IPS-18c (cell line): ENCODE measurements around the gene BMPR1A.

Source experiments
- H3K4me3 ChIP-seq: 2 replicates; pipeline ENCODE4 v1.7.0; 2013; ENCODE audit warnings: low read depth, mild to moderate bottlenecking, low read length, moderate library complexity; ENCODE audit not compliant: insufficient read depth
- H3K9me3 ChIP-seq: one replicate; pipeline ENCODE4 v1.6.1; 2013; ENCODE audit warnings: mild to moderate bottlenecking, low read length, moderate library complexity; ENCODE audit not compliant: control insufficient read depth, insufficient read depth

Gene BMPR1A

DNA sequence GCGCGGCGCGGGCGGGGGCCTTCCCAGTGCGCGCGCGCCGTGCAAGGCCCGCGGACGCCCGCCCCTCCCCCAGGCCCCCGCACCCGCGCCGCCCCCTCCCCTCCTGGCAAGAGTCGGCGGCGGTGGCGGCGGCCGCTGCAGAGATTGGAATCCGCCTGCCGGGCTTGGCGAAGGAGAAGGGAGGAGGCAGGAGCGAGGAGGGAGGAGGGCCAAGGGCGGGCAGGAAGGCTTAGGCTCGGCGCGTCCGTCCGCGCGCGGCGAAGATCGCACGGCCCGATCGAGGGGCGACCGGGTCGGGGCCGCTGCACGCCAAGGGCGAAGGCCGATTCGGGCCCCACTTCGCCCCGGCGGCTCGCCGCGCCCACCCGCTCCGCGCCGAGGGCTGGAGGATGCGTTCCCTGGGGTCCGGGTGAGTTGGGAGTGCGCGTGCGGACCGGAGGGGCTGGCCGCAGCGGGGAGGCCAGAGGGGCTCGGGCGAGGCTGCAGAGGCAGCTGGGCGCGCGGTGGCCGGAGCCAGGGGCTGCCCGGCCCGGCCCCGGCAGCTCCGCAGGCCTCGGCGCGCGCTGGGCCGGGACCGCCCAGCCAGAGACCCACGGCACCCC is at the start of gene BMPR1A:
Gene BMPR1A, plus strand, starts transcription at position 109 of the 602 bp plus-strand sequence. CDS start 119,400 bp downstream, outside the sequence.
- H3K4me3 ChIP-seq, result peak within 1 kb of the TSS; percentile 74

DNA sequence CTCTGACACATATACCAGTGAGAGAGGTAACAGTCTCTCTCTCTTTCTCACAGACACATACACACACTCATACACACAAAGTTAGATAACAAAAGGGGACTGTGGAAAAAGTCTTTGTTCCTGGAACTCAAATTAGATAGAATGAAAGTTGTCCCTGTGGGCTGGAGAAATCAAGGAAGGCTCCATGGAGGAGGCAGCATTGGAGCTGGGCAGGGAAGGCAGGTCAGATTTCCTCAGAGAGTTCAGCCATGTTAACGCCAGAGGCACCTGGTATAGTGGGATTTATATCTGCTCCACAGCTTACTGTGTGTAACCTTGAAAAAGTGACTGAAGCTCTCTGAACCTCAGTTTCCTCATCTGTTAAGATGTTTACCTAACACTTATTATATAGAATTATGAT is 49.4 kb upstream of the BMPR1A start:
- no peak overlapping the region for H3K4me3 ChIP-seq
- no peaks in the 10 kb centered on the region for H3K9me3 ChIP-seq

More for the DNA sequence above, at the start of gene BMPR1A:
- H3K9me3 ChIP-seq, result no peaks in the 10 kb centered on the region

DNA sequence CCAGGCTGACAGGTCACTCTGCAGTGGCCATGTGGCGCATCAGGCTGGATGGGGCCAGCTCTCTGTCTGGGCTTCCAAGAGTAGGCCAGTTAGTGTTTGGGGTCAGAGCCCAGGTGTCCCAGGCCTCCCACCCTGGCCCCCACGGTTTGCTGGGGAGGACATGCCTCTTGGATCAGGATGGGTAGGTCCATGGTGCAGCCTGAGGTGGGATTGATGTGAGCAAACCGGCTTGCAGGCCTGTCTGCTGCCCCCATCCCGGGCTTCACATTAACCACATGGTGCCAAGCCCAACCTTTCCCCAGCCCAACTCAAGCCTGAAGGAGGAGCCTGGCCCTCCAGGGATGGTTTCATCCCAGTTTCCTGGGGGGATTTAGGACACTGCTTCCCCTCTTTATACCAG is 48.9 kb upstream of the BMPR1A start:
- no peak overlapping the region for H3K4me3 ChIP-seq
- no peaks in the 10 kb centered on the region for H3K9me3 ChIP-seq

DNA sequence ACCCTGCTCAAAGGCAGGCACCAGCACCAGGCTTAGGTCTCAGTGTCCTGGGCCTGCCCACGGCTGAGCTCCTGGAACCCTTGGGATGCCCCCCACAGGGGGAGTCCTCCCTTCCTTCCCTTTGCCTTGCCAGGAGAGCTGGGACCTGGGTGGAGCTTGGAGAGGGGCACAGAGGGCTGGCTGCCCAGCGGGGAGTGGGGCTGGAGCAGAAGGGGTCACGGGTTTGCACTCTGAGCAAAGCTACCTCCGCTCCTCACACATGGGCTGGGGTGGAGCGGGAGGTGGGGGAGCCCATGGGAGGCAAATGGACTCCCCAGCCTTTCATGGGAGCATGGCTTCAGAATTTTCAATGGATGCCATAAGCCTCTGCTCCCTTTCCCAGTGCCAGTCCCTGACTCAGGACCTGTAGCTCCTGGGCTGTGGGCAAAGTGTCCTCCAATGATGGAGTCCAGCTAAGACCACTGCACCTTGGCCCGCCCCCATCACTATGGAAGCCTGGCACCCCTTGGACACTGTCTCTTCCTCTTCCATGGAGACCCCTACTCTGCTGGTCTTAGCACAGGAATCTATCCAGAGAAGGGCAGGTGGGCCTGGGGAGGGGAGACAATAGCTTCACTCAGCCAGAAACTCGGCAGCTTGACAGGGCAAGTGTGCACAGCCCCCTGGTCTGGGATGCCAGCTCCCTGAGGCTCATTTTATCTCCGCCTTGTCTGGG is 48.2 kb upstream of the BMPR1A start:
- Histone ChIP-seq H3K4me3 (no peak overlapping the region), H3K9me3 (no peaks in the 10 kb centered on the region)

DNA sequence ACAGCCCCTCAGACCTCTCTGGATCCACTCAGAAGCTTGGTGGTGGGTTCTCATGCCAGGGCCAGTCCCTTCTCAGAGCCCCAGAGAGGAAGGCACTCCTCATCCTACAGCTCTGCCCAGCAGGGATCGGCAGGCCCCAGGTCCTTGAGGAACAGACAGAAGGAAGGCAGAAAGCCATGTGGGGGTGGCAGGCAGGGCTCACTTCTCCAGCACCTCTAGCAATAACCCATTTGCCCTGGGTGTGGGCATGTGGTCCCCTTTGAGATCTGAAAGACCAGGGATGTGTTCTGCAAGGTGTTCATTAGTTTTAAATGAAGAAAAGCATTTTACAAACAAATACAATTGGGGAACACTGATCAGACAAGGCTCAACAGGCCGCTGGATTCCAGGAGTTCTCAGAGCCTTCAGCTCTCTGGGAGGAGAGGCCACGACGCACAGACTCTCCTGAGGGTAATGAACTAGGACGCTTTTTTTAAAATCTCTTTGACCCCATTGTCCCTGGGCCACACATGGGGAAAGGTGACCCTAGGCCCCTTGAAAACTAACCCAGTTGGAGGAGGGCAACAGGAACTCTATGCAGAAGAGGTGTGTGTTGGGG is 47.5 kb upstream of the BMPR1A start:
- H3K4me3 ChIP-seq, result no peak overlapping the region
- H3K9me3 ChIP-seq, result no peaks in the 10 kb centered on the region

DNA sequence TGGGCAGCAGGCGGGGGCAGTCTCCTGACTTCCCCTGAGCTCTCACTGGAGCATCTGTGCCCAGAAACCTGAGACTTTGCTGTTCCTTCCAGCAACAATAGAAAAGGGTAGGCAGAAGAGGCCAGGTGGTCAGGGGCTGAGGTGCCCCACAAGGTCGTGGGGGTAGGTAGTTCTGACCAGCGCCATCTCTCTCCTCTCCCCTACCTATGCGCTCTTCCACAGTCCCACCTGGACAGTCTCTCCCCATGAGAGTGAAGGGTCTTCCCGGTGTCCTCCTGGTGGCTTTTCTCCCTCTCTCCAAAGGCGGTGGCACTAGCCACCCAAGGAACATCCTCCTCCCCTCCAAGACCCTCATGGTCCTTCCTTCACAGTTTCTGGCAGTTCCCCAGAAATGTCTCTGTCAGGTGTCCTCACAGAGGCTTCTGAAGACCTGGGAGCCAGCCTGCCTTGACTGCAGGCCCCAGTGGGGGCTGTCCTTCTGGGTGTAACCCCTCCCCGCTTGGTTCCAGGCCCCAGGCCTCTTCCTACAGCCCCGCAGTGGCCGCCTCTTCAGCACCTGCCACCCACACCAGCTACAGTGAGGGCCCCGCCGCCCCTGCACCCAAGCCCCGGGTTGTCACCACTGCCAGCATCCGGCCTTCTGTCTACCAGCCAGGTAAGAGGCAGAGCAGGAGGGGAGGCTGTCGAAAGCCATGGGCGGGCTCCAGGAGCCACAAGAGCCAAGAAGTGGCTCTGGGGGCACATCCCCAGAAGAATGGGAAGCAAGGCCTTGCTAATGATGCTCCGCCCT is 46.8 kb upstream of the BMPR1A start:
- Histone ChIP-seq H3K4me3 (no peak overlapping the region), H3K9me3 (no peaks in the 10 kb centered on the region)

DNA sequence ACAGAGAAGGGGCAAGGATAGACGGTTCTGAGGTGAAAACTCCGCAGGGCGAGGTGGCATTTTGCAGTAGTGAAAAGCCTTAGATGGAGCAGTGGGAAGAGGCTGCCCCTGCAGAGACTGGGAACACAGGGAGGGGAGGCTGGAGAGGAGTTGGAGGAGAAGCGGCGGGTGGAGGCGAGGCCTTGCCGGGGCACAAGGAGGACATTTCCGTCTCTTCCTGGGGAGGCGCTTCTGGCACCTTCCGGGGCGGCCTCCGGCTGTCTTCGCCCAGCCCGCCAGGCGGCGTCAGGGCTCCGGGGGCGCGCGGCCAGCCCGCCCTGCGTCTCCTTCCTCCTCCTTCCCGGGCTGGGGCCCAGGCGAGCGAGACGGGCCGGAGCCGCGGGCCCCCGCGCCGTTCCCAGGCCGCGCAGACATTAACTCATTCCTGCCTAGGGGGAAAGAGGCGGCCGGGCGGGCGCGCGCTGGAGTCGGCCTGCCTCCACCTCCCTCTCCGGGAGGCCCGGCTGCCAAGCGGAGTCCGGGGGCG is 45.4 kb upstream of the BMPR1A start:
- H3K9me3 ChIP-seq, result no peaks in the 10 kb centered on the region
- H3K4me3 ChIP-seq, result peak overlapping the region; percentile 77; the same call in 1 of the 2 replicates

DNA sequence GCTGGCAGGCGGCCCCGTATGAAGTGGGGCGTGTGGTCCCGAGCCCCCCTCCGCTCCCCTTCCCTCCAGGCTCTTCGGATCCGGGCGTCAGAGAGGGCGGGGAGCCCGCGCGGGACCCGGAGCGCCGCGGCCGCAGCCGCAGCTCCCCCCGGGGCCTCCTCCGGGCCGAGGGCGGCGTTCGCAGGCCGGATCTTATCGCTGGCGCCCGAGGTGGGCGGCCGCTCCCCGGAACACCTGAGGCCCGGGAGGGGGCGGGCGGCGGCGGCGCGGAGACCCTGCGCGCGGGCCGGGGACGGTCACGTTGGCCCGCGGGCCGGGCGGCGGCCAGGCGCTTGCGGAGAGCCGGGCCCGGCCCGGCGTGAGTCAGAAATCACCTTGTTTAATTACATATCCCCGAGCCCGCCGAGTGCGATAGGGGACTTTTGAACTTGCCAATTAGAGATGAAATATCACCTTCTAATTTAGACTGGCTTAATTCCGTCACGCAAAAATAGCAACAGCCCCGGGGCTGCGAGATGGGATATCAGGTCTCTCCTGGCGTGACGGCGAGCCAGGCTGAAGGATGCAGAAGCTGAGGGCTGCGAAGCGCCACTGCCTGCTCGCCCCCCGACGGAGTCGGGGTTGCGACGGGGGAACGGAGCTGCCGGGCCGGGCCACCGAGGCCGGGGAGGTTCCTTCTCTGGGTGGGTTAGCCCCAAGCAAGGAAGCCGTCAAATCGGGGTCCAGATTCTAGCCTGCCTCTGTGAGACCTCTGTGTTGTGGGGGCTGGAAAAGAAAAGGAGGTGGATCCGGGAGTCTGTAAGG is 44.7 kb upstream of the BMPR1A start:
- Histone ChIP-seq H3K9me3 (no peaks in the 10 kb centered on the region), H3K4me3 (peak overlapping the region; percentile 77)

DNA sequence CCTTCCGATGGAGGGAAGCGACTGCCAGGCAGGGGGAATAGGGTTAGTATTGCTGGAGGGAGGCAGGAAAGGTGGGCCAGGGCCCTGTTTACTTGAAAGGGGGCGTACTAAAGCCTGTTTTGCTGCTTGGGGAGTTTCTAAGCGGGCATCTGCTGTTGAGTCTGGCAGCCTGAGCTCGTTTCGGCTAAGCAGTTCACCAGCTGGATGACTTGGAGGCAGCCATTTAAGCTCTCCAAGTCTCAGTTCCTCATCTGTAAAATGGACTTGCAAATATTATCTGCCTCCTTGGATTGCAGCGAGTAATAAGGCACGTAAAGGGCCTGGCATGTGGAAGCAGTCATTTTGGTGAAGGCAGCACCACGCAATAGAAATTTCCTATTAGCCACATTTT is 44.1 kb upstream of the BMPR1A start:
- Histone ChIP-seq H3K4me3 (peak overlapping the region; percentile 77), H3K9me3 (no peaks in the 10 kb centered on the region)

DNA sequence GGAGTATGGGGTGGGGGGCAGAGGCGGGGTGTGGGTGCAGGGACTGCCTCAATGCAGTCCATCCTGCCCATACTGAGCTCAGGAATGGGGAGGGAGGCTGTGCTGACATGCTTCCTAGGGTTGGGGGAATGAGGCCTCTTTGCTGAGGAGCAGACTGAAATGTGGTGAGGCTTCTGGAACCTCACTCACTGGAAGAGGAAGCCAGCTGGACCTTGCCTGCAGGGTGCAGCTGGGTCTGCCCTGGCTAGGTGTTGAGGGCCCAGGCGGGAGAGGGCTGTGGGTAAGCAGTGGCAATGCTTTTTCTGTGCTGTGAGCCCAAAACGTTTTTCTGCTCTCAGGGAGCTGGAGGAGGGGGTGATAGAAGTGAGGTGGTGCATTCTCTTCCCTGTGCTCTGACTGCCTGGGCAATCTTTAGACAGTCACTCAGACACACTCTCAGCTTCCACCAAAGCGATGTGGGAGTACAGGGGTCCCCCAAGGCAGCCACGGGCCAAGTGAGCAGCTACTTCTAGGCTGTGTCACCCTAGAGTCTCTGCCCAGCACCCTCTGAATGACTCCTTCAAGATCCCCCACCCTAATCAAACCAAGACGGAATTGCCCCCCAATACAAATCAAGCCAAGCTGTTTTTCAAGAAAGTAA is 41.1 kb upstream of the BMPR1A start:
- Histone ChIP-seq H3K9me3 (peaks cover 2% of the 10 kb centered on the region), H3K4me3 (no peak overlapping the region)

DNA sequence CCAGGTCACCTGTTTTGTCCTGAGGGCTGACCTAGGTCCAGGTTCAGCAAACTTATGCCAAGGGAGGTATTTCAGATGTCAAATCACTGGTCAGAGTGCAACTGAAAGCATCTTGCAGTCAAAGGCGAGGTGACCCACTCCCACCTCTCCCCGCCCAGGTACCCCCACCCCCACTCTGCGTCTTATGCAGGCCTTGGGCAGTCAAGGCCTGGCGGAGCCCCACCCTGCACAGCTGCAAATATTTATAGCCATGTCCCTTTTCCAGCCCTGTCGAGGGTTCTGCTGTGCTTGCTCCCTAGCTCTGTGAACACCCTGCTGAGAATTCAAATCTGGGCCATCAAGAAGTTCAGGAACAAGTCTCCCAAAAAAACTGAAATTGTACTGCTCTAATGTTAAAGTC is 40.6 kb upstream of the BMPR1A start:
- Histone ChIP-seq H3K9me3 (peaks cover 2% of the 10 kb centered on the region), H3K4me3 (no peak overlapping the region)

DNA sequence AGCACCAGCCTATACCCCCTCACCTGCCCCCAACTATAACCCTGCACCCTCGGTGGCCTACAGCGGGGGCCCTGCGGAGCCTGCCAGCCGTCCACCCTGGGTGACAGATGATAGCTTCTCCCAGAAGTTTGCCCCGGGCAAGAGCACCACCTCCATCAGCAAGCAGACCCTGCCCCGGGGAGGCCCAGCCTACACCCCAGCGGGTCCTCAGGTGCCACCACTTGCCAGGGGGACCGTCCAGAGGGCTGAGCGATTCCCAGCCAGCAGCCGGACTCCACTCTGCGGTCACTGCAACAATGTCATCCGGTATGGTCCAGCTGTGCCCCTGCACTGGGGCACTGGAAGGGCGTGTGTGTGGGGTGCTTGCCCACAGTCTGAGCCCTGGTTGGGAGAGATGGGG is 40.0 kb upstream of the BMPR1A start:
- H3K4me3 ChIP-seq, result no peak overlapping the region
- peaks cover 2% of the 10 kb centered on the region for H3K9me3 ChIP-seq

DNA sequence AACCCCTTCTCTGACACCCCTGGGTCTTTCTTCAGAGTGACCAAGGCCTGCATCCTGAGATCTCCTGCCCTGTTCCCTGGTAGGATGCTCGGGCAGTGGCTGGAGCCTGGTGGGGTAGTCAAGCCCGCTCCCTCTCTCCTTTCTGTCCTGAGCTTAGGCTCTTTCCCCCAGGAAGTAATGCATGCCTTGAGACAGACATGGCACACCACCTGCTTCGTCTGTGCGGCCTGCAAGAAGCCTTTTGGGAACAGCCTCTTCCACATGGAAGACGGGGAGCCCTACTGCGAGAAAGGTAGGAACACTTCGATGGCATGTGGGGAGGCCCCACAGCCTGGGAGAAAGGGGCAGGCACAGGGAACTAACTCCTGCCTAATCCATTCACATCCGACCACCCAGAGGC is 37.9 kb upstream of the BMPR1A start:
- Histone ChIP-seq H3K4me3 (no peak overlapping the region), H3K9me3 (peaks cover 2% of the 10 kb centered on the region)

DNA sequence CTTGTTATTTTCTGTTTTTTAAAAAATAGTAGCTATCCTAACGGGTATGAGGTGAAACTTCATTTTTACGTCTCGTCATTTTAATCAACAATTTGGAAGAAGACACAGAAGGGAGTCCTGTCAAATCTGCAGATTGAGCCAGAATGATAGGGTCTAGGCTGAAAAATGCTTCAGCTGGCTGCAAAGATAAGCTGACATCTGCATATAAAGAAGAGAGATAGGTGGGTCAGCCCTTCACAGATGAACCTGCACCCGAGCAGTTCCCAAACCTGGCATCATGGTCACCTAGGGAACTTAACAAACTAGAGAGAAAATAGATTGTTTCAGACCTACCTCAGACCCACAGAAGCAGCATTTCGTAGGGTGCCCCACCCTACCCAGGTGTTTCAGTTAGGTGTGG is 35.2 kb upstream of the BMPR1A start:
- H3K4me3 ChIP-seq, result no peak overlapping the region
- peaks cover 2% of the 10 kb centered on the region for H3K9me3 ChIP-seq

DNA sequence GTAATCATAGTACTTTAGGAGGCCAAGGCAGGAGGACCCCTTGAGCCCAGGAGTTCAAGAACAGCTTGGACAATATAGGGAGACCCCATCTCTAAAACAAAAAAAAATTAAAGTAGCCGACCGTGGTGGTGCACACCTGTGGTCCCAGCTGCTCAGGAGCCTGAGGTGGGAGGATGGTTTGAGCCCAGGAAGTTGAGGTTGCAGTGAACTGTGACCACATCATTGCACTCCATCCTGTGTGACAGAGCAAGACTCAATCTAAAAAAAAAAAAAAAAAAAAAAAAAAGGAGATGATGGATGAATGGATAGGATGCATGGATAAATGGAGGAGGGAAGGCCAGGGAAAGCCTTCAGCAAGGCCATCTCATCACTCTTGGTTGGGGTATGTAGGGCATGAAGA is 33.4 kb upstream of the BMPR1A start:
- H3K9me3 ChIP-seq, result peaks cover 2% of the 10 kb centered on the region
- no peak overlapping the region for H3K4me3 ChIP-seq

DNA sequence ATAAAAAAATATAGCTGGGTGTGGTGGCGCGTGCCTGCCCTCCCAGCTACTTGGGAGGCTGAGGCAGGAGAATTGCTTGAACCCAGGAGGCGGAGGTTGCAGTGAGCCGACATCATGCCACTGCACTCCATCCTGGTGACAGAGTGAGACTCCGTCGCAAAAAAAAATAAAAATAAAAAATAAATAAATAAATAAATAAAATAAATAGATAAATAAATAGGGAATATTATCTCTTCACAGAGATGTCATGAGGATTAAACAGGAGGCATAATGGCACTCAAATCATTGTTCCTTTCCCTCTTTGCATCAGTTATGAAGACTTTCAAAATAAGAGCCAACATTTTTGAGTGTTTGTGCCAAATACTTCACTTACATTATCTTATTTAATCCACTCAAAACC is 32.0 kb upstream of the BMPR1A start:
- Histone ChIP-seq H3K9me3 (no peaks in the 10 kb centered on the region), H3K4me3 (no peak overlapping the region)
